Kidney (tissue), 14 donors: ENCODE measurements around the gene LRPAP1. TPM values are rescaled to one million over a fixed set of nuclear protein-coding genes. Genes with fewer than 3 reads are reported as not detected.
"Not testable (repeated sequence)": the region's sequence is repeated elsewhere in the genome, so short reads cannot be mapped to it uniquely, and the experiment has no call there.

Experiments used
- DNase-seq, 5 donors: peaks; one replicate each; pipeline ENCODE4 v3.0.0-alpha.2; 2013 to 2020
- FAIRE-seq: peaks from 2 replicates; lab custom pipeline; 2012; peaks lifted over from hg19 to GRCh38; lab: Jason Lieb, UNC
- H3K27ac ChIP-seq, 2 donors: one replicate each; pipeline ENCODE4 v1.7.0; 2013; ENCODE audit warnings: low read depth in 2 of 2, low read length in 2 of 2, inconsistent platforms in 1 of 2
- H3K27me3 ChIP-seq: one replicate; pipeline ENCODE4 v1.7.1; 2013; ENCODE audit warnings: low read length, inconsistent platforms; ENCODE audit not compliant: control insufficient read depth, insufficient read depth
- H3K36me3 ChIP-seq, 3 donors: one replicate each; pipeline versions ENCODE4 v1.7.0 to v1.7.1; 2013; ENCODE audit warnings: low read length in 3 of 3, control low read depth in 1 of 3, inconsistent platforms in 1 of 3; ENCODE audit not compliant: insufficient read depth in 3 of 3, control insufficient read depth in 2 of 3
- H3K4me1 ChIP-seq, 3 donors: one replicate each; pipeline versions ENCODE4 v1.7.0 to v1.7.1; 2013; ENCODE audit warnings: low read length in 3 of 3, inconsistent platforms in 1 of 3, low read depth in 1 of 3; ENCODE audit not compliant: control insufficient read depth in 2 of 3, insufficient read depth in 2 of 3
- H3K4me3 ChIP-seq, 3 donors: one replicate each; pipeline versions ENCODE4 v1.7.0 to v1.8.1; 2013; ENCODE audit warnings: low read length in 3 of 3, control low read depth in 1 of 3, inconsistent platforms in 1 of 3
- H3K9ac ChIP-seq, 3 donors: one replicate each; pipeline versions ENCODE4 v1.7.0 to v1.7.1; 2013; ENCODE audit warnings: low read length in 3 of 3, control low read depth in 1 of 3, inconsistent platforms in 1 of 3
- H3K9me3 ChIP-seq, 3 donors: one replicate each; pipeline versions ENCODE4 v1.7.0 to v1.7.1; 2013; ENCODE audit warnings: low read length in 3 of 3, control low read depth in 1 of 3, inconsistent platforms in 1 of 3; ENCODE audit not compliant: control insufficient read depth in 2 of 3, insufficient read depth in 1 of 3
- intact Hi-C: fragments of 100-400 bp; cut with DNase I; formaldehyde crosslinking; loops from one replicate; pipeline ENCODE4 v1.11.1; 2022
- polyA plus RNA-seq: library from polyadenylated mRNA; stranded (reverse); fragments of 350-450 nt; fragmentation: Illumina TruSeq; extraction: RNeasy Lipid Tissue Mini Kit (QIAGEN cat#74804); gene quantifications from one replicate; pipeline ENCODE4 v1.2.3, GENCODE V29; 2014; ENCODE audit warnings: low read depth, low replicate concordance; ENCODE audit not compliant: insufficient read depth
- total RNA-seq: library from RNA; stranded (reverse); fragmentation: NEBNext Ultra II Directional; extraction: Animal tissue kit (Norgen Biotek cat#: 25700); gene quantifications from one replicate; pipeline ENCODE4 v1.2.1, GENCODE V29; 2021
- TF ChIP-seq, protein P1 (sequence below): IDR thresholded peaks from 3 replicates; pipeline ENCODE4 v1.5.1; 2012; ENCODE audit warnings: mild to moderate bottlenecking, moderate library complexity, borderline replicate concordance; ENCODE audit not compliant: insufficient read depth; ENCODE audit errors: extremely low read depth
- donor health status: control.
- donor health status: control.
- donor health status: control.
- donor health status: control.
- donor health status: control.
- donor health status: DM: yes; HTN: yes; CAD: no.
- donor health status: Normal renal cell carcinoma (clear cell type).

LRPAP1 gene
- total and polyA plus RNA-seq, 2 donors from 2014 or later, result 204 to 373 TPM

- H3K4me1 ChIP-seq, H3K9me3 ChIP-seq, H3K4me3 ChIP-seq, H3K27ac ChIP-seq, H3K9ac ChIP-seq, H3K36me3 ChIP-seq, FAIRE-seq, intact Hi-C loops, H3K27me3 ChIP-seq: not testable (repeated sequence)
- DNase-seq, result peak in 3 of 5 donors; percentile 28 to 66 (median 30)
Measured at GRCh38 chr4:3566301-3566700, 34.1 kb upstream of the LRPAP1 start.

DNA sequence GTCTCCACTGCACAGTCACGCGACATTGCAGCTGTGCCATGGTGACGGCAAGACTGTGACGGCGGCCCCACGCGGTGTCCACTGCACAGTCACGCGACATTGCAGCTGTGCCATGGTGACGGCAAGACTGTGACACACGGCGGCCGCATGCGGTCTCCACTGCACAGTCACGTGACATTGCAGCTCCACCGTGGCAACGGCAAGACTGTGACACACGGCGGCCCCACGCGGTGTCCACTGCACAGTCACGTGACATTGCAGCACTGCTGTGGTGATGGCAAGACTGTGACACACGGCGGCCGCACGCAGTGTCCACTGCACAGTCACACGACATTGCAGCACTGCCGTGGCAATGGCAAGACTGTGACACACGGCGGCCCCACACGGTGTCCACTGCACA is 32.7 kb upstream of the LRPAP1 start:
- H3K9me3 ChIP-seq, H3K27ac ChIP-seq, FAIRE-seq, H3K4me3 ChIP-seq, intact Hi-C loops, H3K4me1 ChIP-seq, H3K36me3 ChIP-seq, H3K9ac ChIP-seq, H3K27me3 ChIP-seq: not testable (repeated sequence)
- peak in 1 of 5 donors; percentile 9 for DNase-seq

DNA sequence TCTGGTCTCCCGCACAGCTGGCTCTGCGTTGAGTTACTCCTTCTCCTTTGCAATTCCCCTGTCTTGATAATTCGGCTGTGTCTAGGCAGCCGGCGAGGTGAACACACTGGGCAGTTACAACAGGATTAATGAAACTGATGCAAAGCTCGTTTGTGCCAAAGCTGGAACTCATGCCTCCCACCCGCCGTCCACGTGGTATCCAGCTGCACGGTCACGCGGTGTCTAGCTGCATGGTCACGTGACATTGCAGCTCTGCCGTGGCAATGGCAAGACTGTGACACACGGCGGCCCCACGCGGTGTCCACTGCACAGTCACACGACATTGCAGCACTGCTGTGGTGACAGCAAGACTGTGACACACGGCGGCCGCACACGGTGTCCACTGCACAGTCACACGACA is 31.2 kb upstream of the LRPAP1 start:
- intact Hi-C loops, result no loop called here
- FAIRE-seq (no peak), DNase-seq (no peak)
- H3K4me1 ChIP-seq, result no peaks in the 10 kb centered on the region
- H3K36me3 ChIP-seq, result no peaks in the 10 kb centered on the region
- H3K9me3 ChIP-seq, result no peaks in the 10 kb centered on the region
- TF ChIP-seq, protein P1, sequence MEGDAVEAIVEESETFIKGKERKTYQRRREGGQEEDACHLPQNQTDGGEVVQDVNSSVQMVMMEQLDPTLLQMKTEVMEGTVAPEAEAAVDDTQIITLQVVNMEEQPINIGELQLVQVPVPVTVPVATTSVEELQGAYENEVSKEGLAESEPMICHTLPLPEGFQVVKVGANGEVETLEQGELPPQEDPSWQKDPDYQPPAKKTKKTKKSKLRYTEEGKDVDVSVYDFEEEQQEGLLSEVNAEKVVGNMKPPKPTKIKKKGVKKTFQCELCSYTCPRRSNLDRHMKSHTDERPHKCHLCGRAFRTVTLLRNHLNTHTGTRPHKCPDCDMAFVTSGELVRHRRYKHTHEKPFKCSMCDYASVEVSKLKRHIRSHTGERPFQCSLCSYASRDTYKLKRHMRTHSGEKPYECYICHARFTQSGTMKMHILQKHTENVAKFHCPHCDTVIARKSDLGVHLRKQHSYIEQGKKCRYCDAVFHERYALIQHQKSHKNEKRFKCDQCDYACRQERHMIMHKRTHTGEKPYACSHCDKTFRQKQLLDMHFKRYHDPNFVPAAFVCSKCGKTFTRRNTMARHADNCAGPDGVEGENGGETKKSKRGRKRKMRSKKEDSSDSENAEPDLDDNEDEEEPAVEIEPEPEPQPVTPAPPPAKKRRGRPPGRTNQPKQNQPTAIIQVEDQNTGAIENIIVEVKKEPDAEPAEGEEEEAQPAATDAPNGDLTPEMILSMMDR, result no peak
- H3K9ac ChIP-seq, result no peak overlapping the region
- no peak overlapping the region for H3K27ac ChIP-seq
- H3K4me3 ChIP-seq, result no peak overlapping the region
- H3K27me3 ChIP-seq, result no peaks in the 10 kb centered on the region

DNA sequence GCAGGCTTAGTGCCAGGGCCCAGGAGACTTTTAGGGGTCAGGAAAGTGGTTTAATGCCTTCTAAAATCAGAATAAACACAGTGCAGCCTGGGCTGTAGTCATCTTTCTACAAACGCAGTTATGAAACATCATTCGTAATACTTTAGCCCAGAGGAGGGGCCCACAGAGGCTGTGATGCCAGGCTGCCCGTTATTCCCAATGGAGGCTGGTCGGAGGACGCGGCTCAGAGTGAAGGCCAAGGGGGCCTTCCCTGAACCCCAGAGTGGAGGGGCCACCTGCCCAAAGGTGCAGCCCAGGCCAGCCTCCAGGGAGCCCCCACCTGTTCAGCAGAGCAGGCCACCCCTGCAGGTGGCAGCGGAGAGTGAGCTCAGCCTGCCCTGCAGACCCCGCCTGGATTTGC is 29.9 kb upstream of the LRPAP1 start:
- FAIRE-seq, H3K27me3 ChIP-seq, H3K9me3 ChIP-seq, H3K9ac ChIP-seq, H3K36me3 ChIP-seq, H3K4me3 ChIP-seq, H3K27ac ChIP-seq, H3K4me1 ChIP-seq, intact Hi-C loops: not testable (repeated sequence)
- peak in 1 of 5 donors; percentile 13 for DNase-seq

GRCh38 chr4:3560465-3560864 is 28.2 kb upstream of the LRPAP1 start:
- intact Hi-C loops, H3K36me3 ChIP-seq, H3K9me3 ChIP-seq, H3K27ac ChIP-seq, H3K4me1 ChIP-seq, DNase-seq, H3K9ac ChIP-seq, FAIRE-seq, H3K27me3 ChIP-seq, H3K4me3 ChIP-seq: not testable (repeated sequence)

DNA sequence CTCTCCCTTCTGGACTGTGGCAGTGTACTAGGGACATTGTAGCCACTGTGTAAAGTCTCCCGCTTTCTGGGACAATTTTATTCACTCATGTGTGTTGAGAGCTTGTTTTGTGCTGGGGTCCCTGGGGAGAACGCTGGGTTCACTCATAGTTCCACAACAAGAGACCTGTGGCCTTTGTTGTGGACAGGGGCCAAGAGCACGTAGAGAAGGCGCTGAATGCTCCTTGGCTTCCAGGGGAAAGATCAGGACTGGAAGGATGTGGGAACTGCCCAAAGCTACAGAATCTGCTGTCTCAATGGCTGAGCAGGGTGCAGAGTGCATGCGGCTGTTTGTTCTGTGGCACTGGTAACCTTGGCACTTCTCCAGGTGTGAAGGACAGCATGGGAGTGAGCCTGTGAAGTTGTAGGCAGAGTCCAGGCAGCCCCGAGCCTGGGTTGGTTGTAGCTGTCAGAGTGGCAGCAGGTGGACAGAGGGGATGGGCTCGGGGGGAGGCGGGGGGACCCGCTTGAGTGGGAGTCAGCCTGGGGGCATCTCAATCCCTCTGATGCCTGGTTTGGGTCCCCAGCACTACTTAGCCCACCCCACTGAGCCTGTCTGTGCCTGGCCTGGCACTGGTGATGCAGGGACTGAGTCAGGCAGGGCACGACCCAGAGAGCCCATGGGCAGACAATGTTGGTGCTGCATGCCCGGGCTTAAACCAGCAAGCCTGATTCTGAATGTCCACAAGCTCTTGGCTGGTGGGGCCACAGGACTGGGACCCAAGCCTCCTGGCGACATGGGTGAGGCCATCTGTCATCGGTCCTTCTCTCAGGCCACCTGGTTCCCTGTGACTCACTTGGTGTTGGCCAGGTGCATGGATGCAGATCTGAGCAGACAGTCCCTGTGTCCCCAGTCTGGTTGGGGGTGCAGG is 27.4 kb upstream of the LRPAP1 start:
- H3K36me3 ChIP-seq, FAIRE-seq, H3K9ac ChIP-seq, H3K27me3 ChIP-seq, H3K9me3 ChIP-seq, intact Hi-C loops, H3K27ac ChIP-seq, H3K4me3 ChIP-seq, H3K4me1 ChIP-seq: not testable (repeated sequence)
- peak in 1 of 5 donors; percentile 22 for DNase-seq

- H3K27me3 ChIP-seq, H3K9me3 ChIP-seq, H3K4me3 ChIP-seq, H3K4me1 ChIP-seq, H3K9ac ChIP-seq, FAIRE-seq, DNase-seq, intact Hi-C loops, H3K36me3 ChIP-seq, H3K27ac ChIP-seq: not testable (repeated sequence)
Measured at GRCh38 chr4:3558514-3558836, 26.3 kb upstream of the LRPAP1 start.
